ENCODE results near the gene GFRA1.

The GFRA1 gene

GRCh38 chr10:116307455-116307854 lies 34.4 kb upstream of the GFRA1 start:
- Histone ChIP-seq H3K4me1 (ENCODE audit: control insufficient read depth in 1 of 2, insufficient read depth in 1 of 2, low read depth in 1 of 2, low read length in 1 of 2) (no peaks in the 10 kb centered on the region), H3K27me3 (no peaks in the 10 kb centered on the region), H3K4me3 (ENCODE audit: low read depth in 1 of 2, low read length in 1 of 2) (no peak overlapping the region), H3K36me3 (no peaks in the 10 kb centered on the region), H3K27ac (no peak overlapping the region), H3K9me3 (no peaks in the 10 kb centered on the region)
- no peak for TF ChIP-seq CTCF (IDR thresholded peaks at IDR 0.05)

- no peak overlapping the region for H3K4me3 ChIP-seq (ENCODE audit: low read depth in 1 of 2, low read length in 1 of 2)
- no peaks in the 10 kb centered on the region for H3K4me1 ChIP-seq (ENCODE audit: control insufficient read depth in 1 of 2, insufficient read depth in 1 of 2, low read depth in 1 of 2, low read length in 1 of 2)
- no peaks in the 10 kb centered on the region for H3K9me3 ChIP-seq
- no peaks in the 10 kb centered on the region for H3K27me3 ChIP-seq
- H3K27ac ChIP-seq, result no peak overlapping the region
- H3K36me3 ChIP-seq, result no peaks in the 10 kb centered on the region
- no peak for TF ChIP-seq CTCF (IDR thresholded peaks at IDR 0.05)
These were observed 33.8 kb upstream of the GFRA1 start for GRCh38 chr10:116306847-116307246.

GRCh38 chr10:116304923-116305322 lies 31.9 kb upstream of the GFRA1 start:
- no peak overlapping the region for H3K27ac ChIP-seq
- H3K9me3 ChIP-seq, result no peaks in the 10 kb centered on the region
- H3K4me3 ChIP-seq (ENCODE audit: low read depth in 1 of 2, low read length in 1 of 2), result no peak overlapping the region
- H3K36me3 ChIP-seq, result no peaks in the 10 kb centered on the region
- no peaks in the 10 kb centered on the region for H3K27me3 ChIP-seq
- no peak for TF ChIP-seq CTCF (IDR thresholded peaks at IDR 0.05)
- no peaks in the 10 kb centered on the region for H3K4me1 ChIP-seq (ENCODE audit: control insufficient read depth in 1 of 2, insufficient read depth in 1 of 2, low read depth in 1 of 2, low read length in 1 of 2)

DNA sequence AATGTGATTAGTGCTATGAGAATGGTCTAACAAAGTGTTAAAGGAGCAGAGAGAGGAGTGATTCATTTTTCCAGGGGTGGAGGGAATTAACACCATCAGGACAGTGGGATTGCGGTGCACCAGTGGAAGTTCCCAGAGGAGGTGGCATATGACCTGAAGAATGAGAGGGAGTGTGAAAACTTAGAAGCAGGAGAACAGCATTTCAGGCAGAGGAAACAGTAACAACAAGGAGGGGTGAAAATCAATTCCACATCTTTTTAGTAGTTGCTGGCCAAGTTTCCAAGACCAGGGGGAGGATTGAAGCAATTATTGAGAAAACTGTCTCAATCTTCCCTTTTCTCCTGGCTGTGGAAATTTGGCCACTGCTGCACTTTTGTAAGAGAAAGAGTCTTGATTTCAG lies 27.5 kb upstream of the GFRA1 start:
- no peak for TF ChIP-seq CTCF (IDR thresholded peaks at IDR 0.05)
- Histone ChIP-seq H3K4me3 (ENCODE audit: low read depth in 1 of 2, low read length in 1 of 2) (no peak overlapping the region), H3K27ac (no peak overlapping the region), H3K36me3 (no peaks in the 10 kb centered on the region), H3K4me1 (ENCODE audit: control insufficient read depth in 1 of 2, insufficient read depth in 1 of 2, low read depth in 1 of 2, low read length in 1 of 2) (no peaks in the 10 kb centered on the region), H3K27me3 (no peaks in the 10 kb centered on the region), H3K9me3 (no peaks in the 10 kb centered on the region)

- TF ChIP-seq CTCF (IDR thresholded peaks at IDR 0.05), result no peak
- no peaks in the 10 kb centered on the region for H3K9me3 ChIP-seq
- no peaks in the 10 kb centered on the region for H3K27me3 ChIP-seq
- no peaks in the 10 kb centered on the region for H3K4me1 ChIP-seq (ENCODE audit: control insufficient read depth in 1 of 2, insufficient read depth in 1 of 2, low read depth in 1 of 2, low read length in 1 of 2)
- no peak overlapping the region for H3K4me3 ChIP-seq (ENCODE audit: low read depth in 1 of 2, low read length in 1 of 2)
- H3K36me3 ChIP-seq, result no peaks in the 10 kb centered on the region
- H3K27ac ChIP-seq, result no peak overlapping the region
These were observed 25.6 kb upstream of the GFRA1 start for GRCh38 chr10:116298586-116298985.

DNA sequence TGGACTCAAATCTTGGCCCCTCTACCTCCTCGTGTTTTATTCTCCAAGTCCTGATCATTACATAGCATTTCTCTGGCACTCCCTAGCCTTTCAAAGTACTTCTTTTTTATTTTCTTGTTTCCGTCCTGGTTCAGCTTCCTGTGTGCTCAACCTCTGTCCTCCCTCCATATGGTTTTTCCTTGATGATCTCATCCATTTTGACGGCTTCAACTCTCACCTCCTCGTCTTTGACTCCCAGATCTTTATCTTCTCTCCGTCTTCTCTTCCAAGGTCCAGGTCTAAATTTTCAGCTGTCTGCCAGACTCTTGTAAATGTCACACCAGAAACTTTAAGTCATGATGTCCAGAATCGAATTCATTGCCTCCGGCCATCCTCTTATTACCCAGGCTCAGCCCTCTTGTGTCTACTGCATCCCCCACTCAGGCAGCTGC lies 23.3 kb upstream of the GFRA1 start:
- no peaks in the 10 kb centered on the region for H3K4me1 ChIP-seq (ENCODE audit: control insufficient read depth in 1 of 2, insufficient read depth in 1 of 2, low read depth in 1 of 2, low read length in 1 of 2)
- no peaks in the 10 kb centered on the region for H3K36me3 ChIP-seq
- H3K9me3 ChIP-seq, result no peaks in the 10 kb centered on the region
- no peak overlapping the region for H3K27ac ChIP-seq
- TF ChIP-seq CTCF (IDR thresholded peaks at IDR 0.05), result no peak
- no peaks in the 10 kb centered on the region for H3K27me3 ChIP-seq
- no peak overlapping the region for H3K4me3 ChIP-seq (ENCODE audit: low read depth in 1 of 2, low read length in 1 of 2)

Data from neutrophil (primary cell).